NK-92 (cell line): ENCODE data around the gene PLCXD3.
"Not testable (repeated sequence)": the region's sequence is repeated elsewhere in the genome, so short reads cannot be mapped to it uniquely, and the experiment has no call there.

Source experiments
- DNase-seq: peaks from one replicate; lab custom pipeline; 2025; ENCODE audit not compliant: unreplicated experiment; lab: John Stamatoyannopoulos, UW

Gene PLCXD3

DNA sequence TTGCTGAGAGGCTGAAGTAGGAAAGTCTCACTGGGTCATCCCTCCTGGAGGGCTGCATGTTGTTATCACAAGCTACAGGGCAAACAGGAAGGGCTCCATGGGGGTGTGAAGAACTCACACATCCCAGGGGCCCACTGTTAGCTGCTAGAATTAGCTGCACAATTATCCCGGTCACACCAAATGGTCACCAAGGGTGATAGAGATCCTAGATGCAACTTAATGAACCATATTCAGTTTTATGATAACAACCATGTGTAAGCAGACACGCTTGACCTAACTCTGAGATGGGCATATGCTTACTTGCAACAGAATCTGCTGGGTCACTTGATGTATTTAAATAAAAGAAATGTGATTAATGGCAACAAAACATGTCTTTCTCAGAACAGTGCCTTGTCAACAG lies 153.6 kb downstream of the PLCXD3 start:
- DNase-seq, result no peak

DNA sequence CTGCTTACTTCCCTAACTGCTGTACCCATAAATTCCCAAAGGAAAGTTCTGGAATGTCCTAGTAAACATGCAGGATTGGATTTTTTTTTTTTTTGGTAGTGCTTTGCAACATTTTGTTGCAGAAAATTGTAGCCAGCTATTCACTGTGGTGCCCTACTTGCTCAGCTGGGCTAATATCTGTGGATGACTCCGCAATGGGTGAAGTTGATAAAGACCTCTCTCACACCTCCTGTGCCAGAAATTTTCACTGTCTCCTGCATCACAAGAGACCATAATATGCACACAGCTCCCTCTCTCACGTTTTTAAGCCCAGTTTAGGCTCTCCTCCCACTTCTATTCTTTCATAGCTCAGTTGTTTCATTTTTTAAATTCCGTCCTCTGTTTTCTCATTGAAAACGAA lies 160.6 kb downstream of the PLCXD3 start:
- DNase-seq, result no peak

DNA sequence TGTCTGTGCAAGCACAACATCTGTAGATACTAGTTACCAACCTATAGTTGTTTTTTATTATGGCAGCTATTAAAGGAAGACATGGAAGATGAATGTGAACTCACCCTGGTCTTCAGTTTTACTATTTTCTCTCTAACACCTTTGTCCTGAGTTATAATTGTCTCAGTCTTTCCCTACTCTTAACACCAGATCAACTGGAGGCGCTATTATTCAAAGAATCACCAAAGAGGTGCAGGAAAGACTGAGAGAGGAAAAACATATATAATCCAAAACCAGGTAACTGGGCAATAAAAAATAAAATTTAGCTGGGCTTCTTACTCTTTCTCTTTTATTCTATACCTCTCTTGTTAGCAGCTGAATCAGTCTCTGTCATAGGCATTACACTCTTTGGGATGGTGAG lies 162.8 kb downstream of the PLCXD3 start:
- DNase-seq, result no peak

GRCh38 chr5:41346609-41347008 lies 163.8 kb downstream of the PLCXD3 start:
- no peak for DNase-seq

- no peak for DNase-seq
Measured at GRCh38 chr5:41345295-41345694, 165.1 kb downstream of the PLCXD3 start.

GRCh38 chr5:41339339-41339738 lies 171.1 kb downstream of the PLCXD3 start:
- DNase-seq, result no peak

DNA sequence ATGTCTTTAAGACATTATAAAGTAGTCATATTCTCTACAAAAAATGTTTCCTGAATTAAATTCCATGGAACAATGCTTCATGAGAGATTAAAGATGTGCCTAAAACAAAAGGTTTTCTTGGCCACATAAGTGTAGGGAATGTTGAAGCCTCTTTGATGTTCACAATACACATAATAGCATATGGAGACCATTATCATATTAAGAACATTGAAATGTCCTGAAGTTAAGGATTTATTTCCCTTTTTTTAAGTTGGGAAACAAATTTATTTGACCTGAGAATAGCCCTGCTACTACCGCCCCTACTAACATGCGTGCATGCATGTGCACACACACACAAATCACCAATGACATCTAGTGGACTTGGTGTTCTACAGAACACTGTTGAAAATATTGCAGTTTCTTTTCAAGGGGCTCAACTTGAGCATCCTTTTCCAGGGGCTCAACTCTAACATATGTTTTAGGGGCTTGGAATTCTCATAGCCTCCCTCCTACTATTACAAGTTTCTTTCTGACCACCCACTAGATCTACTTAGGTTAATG lies 172.2 kb downstream of the PLCXD3 start:
- DNase-seq, result no peak

DNA sequence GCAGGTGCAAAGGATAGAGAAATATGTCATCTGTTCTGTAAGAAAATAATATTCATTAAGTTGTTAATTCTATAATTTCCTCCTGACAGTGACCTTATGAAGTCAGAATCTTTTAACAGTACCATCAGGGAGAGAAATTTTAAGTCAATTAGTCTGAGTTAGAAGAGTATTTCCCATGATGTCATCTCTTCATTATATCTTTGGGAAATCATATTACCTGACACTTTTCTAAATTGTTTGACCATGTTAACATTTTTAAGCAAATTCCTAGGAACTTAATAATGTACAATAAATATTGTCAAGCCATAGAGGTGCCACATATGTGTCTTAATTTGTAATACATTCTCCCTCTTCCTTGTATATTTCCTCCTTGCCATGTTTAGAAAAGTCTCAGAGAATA lies 172.7 kb downstream of the PLCXD3 start:
- no peak for DNase-seq

DNA sequence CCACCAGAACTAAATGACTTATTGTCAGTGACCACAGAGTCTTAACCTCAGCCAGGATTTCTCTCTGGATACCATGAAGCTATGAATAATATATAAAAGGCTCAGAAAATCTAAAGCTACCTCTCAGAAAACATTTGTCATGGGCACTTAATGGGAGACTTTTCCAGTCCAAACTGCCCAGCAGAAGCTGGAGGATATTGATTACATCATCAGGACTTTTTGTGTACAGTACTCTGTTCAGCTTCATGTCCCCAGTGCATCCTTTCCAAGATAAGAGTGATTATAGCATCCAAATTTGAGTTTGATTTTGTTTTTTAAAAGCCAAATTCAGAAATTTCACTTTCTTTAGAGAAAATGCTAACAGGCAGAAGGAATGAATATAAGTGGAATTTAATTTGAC lies 173.2 kb downstream of the PLCXD3 start:
- DNase-seq, result no peak

DNA sequence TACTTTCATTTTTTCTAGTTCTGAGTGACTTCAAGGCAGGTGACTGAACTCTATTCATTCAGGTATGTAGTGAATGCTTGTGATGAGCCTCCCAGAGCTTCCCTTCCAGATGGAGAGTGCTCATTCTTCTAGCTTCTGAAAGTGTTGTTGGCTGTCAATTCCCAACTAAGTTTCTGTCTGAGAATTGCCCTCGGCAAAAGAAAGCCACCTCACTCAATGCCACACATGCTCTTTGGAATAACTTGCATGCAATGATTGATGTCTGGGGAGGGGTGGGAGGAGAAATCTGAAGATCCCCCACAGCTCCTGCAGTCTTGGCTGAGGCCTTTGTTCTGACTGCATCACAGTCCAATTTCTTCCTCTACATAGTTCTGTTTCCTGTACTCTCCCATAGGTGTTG lies 173.9 kb downstream of the PLCXD3 start:
- no peak for DNase-seq

DNA sequence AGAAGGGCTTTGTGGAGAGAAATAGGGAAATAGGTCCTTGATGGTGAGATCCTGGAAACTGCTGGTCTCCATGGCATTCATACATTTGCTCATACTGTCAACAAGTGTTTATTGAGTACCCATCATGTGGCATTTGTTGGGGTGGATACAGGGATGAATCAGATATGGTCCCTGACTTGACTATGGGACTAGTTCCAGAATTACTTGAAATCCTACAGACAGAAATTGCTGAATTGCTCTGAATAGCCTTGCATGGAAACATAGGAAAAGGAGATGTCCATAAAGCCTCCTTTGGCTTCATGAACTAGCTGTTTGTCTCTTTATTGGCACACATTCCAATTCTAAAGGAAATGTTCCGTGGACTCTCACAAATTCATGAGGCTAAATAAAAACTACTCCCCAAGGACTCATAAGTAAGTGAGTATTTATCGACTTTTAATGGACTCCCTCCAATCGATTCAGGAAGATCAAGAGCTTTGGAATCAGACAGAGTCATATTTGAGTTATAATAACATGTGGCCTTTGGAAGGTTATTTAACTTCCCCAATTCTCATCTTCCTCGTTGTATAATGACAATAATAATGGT lies 174.7 kb downstream of the PLCXD3 start:
- DNase-seq, result no peak

GRCh38 chr5:41334758-41335157 lies 175.6 kb downstream of the PLCXD3 start:
- DNase-seq, result no peak

- DNase-seq, result no peak
Measured at GRCh38 chr5:41334221-41334620, 176.2 kb downstream of the PLCXD3 start.

- DNase-seq, result no peak
Measured at GRCh38 chr5:41325074-41325473, 185.3 kb downstream of the PLCXD3 start.

GRCh38 chr5:41322826-41323225 lies 187.6 kb downstream of the PLCXD3 start:
- DNase-seq, result not testable (repeated sequence)

DNA sequence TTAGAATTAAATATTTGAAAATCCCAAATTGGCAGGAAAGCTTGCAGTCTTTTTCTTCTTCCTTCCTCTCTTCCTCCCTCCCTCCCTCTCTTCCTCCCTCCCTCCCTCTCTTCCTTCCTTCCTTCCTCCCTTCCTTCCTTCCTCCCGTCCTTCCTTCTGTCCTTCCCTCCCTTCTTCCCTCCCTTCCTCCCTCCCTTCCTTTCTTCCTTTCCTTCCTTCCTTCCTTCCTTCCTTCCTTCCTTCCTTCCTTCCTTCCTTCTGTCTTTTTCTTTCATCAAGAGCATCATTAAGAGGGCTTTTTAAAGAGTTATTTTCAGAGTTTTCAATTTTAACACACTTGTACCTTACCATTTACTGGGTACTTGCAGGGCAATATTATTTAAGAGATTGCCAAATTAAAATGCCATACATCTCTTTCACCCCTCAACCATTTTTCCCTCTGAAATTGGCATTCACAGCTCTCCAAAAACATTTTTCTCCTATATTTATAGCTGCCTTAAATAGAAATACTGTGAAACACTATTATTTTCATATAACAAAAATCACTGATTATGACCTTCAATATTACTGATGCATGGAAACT lies 197.8 kb downstream of the PLCXD3 start:
- no peak for DNase-seq

DNA sequence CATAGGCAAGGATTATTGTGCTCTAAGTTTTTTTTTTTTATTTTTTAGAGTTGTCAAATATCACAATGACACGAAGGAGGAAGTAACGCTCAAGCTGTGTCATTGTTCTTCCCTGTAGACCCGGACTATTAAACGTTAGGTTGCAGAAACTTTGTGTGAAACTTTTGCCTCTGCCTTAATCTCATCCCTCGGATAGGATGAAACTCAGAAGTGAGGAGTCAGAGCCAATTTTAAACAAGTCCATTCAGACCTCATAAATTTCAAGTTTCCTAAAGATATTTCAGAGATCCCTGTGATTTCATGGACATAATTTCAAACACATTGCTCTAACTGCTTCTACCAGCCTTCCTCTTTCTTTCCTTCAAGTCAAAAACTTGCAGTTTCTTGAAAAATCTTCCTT lies 198.3 kb downstream of the PLCXD3 start:
- DNase-seq, result no peak

GRCh38 chr5:41309275-41309674 lies 201.1 kb downstream of the PLCXD3 start:
- no peak for DNase-seq

DNA sequence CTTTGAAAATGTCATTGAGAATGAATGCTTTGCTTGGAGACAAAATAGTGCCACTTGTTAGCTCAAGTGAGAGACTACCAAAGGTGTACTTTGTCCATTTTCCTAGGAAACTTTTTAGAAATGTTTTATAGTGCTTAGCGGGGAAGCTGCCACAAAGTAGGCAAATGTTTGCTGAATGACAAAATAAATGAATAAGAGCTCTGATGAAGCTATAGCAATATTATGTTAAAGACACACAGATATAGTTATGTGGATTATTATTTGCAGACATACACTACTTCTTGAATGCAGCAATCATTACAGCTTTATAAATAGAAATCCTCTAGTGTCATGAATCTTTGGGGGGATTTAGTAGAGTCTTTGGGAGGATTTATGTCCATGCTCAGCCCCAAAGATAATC lies 204.4 kb downstream of the PLCXD3 start:
- no peak for DNase-seq

- DNase-seq, result no peak
Measured at GRCh38 chr5:41305056-41305455, 205.3 kb downstream of the PLCXD3 start.

- DNase-seq, result no peak
Measured at GRCh38 chr5:41296066-41296465, 214.3 kb downstream of the PLCXD3 start.

GRCh38 chr5:41291323-41291722 lies 219.1 kb downstream of the PLCXD3 start:
- no peak for DNase-seq

DNA sequence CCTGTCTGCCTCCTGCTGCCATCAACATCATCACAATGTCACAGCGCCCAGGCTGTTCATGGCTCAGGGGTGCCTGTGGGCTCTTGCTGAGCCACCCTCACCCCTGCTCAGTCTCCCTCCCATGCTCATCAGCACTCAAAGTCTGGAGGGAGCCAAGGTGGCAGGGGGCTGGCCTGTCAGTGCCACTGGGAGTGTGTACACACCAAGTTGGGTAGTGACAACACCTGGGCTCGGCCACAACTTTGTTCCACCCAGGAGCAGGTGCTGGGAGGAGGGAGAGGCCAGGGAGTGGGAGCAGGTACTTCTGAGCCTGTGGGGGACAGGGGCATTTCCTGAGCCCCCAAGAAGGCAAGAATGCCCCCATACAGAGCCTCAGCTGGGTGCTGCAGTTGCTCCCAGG lies 219.6 kb downstream of the PLCXD3 start:
- no peak for DNase-seq
